ENCODE data around the gene RASGRF1. TPM values are rescaled to one million over a fixed set of nuclear protein-coding genes. Genes with fewer than 3 reads are reported as not detected.

Gene RASGRF1, protein sequence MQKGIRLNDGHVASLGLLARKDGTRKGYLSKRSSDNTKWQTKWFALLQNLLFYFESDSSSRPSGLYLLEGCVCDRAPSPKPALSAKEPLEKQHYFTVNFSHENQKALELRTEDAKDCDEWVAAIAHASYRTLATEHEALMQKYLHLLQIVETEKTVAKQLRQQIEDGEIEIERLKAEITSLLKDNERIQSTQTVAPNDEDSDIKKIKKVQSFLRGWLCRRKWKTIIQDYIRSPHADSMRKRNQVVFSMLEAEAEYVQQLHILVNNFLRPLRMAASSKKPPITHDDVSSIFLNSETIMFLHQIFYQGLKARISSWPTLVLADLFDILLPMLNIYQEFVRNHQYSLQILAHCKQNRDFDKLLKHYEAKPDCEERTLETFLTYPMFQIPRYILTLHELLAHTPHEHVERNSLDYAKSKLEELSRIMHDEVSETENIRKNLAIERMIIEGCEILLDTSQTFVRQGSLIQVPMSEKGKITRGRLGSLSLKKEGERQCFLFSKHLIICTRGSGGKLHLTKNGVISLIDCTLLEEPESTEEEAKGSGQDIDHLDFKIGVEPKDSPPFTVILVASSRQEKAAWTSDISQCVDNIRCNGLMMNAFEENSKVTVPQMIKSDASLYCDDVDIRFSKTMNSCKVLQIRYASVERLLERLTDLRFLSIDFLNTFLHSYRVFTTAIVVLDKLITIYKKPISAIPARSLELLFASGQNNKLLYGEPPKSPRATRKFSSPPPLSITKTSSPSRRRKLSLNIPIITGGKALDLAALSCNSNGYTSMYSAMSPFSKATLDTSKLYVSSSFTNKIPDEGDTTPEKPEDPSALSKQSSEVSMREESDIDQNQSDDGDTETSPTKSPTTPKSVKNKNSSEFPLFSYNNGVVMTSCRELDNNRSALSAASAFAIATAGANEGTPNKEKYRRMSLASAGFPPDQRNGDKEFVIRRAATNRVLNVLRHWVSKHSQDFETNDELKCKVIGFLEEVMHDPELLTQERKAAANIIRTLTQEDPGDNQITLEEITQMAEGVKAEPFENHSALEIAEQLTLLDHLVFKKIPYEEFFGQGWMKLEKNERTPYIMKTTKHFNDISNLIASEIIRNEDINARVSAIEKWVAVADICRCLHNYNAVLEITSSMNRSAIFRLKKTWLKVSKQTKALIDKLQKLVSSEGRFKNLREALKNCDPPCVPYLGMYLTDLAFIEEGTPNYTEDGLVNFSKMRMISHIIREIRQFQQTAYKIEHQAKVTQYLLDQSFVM (N-terminal part only)
- total RNA-seq (2021; fragmentation: NEBNext Ultra II Directional; extraction: Animal tissue kit (Norgen Biotek cat#: 25700)) = under 1 TPM; 0.09 to 0.31 (median 0.18) TPM
- long read RNA-seq = 0 reads

DNA sequence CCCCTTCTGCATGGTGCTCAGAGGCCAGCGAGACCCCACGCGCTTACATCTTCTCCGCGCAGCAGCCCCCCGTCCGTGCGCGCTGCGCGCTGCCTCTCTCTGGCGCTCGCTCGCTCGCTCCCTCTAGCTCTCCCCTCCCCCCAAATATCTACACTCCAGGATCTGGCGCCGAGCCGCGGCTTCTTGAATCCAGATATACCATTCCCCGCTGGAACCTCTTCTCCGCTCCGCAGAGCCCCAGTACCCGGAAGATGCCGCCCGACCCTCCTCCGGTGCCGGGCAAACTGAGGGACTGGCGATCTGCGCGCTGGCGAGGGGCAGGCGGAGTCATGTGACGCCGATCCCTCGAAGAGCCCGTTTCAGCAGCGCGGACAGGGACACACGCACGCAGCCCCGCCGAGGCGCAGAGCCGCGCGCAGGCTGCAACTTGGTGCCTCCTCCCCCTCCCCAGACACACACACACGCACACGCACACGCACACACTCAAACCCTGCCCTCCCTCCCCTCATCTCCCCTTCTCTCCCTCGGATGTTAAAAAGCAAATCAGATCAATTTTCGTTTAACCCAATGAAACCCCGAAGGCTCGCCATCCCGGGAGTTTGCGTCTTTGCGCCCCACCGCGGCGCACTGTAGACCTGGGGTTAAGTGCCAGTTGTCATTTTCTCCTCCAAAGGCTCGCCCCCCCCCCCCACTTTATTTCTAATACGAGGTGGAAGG is at the start of gene RASGRF1:
TSS of gene RASGRF1 (minus strand) at position 294 of the 717 bp plus-strand sequence. CDS start at position 12, 282 bp downstream.
- DNase-seq = no peak
- TF ChIP-seq, protein P1, sequence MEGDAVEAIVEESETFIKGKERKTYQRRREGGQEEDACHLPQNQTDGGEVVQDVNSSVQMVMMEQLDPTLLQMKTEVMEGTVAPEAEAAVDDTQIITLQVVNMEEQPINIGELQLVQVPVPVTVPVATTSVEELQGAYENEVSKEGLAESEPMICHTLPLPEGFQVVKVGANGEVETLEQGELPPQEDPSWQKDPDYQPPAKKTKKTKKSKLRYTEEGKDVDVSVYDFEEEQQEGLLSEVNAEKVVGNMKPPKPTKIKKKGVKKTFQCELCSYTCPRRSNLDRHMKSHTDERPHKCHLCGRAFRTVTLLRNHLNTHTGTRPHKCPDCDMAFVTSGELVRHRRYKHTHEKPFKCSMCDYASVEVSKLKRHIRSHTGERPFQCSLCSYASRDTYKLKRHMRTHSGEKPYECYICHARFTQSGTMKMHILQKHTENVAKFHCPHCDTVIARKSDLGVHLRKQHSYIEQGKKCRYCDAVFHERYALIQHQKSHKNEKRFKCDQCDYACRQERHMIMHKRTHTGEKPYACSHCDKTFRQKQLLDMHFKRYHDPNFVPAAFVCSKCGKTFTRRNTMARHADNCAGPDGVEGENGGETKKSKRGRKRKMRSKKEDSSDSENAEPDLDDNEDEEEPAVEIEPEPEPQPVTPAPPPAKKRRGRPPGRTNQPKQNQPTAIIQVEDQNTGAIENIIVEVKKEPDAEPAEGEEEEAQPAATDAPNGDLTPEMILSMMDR (IDR thresholded peaks at IDR 0.05) = no peak
- H3K36me3 Mint-ChIP-seq (ENCODE audit: low read depth) = no peaks in the 10 kb centered on the region
- peaks cover 20% of the 10 kb centered on the region for H3K27me3 Mint-ChIP-seq (ENCODE audit: insufficient read depth)
- H3K4me1 Mint-ChIP-seq (ENCODE audit: low read depth) = no peaks in the 10 kb centered on the region
- H3K27ac Mint-ChIP-seq = no peak within 1 kb of the TSS
- H3K9me3 Mint-ChIP-seq = no peaks in the 10 kb centered on the region
- no peak within 1 kb of the TSS for H3K4me3 Mint-ChIP-seq

DNA sequence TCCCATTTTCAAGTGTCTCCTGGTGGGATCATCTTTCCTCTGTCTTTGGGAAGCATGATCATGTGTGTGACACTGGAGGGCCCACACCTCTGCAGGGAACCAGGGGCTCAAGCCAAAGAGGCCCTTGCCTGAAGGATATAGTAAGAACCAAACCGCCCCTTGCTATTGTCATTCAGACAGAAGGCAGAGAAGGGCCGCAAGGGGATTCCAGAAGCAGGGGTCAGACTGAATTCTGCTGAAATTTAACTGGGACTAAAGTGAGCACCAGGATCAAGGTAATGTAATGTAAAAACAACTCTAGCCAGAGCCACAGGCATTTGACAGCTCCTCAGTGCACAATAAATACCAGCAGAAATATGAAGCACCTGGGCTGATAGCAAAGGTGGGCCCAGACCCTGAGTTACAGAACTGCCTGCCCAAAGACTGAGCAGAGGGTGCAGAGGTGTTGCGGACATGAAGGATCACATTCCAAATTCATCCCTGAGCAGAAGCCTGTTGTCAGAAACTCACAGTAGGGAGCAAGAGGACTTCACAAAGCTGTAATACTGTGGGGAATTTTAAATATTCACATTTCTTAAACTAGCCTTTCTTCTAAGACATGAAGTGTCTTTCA is 46.0 kb upstream of the RASGRF1 start:
- peaks cover 8% of the 10 kb centered on the region; the same call in 1 of the 2 replicates for H3K27me3 Mint-ChIP-seq (ENCODE audit: insufficient read depth)
- TF ChIP-seq, protein P1 (IDR thresholded peaks at IDR 0.05) = no peak
- H3K4me1 Mint-ChIP-seq (ENCODE audit: low read depth) = no peaks in the 10 kb centered on the region

DNA sequence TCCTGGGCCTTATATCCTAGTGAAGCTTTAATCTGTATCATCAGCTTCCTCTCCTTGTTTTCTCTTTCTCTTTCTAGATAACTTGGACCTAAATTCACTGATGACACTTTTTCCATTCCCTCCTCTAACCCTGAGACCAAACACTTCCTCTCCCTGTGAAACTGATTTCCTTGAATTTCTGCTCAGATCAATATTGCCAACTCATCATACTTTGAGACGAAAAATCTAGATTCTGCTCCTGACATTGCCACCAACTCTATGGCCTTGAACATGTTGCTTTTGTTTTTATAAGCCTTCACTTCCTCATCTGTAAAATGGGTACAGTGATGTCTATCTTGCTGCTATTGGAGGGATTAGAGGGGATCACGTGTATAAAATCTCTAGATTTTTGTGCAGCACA is 42.7 kb upstream of the RASGRF1 start:
- Mint-ChIP-seq H3K4me1 (ENCODE audit: low read depth) (no peaks in the 10 kb centered on the region), H3K9me3 (no peaks in the 10 kb centered on the region; the same call in 1 of the 2 replicates), H3K36me3 (ENCODE audit: low read depth) (no peaks in the 10 kb centered on the region), H3K27me3 (ENCODE audit: insufficient read depth) (peaks cover 8% of the 10 kb centered on the region; the same call in 1 of the 2 replicates), H3K4me3 (no peak overlapping the region), H3K27ac (no peak overlapping the region)
- DNase-seq = no peak
- TF ChIP-seq, protein P1 (IDR thresholded peaks at IDR 0.05) = no peak

More for the DNA sequence above, 46.0 kb upstream of the RASGRF1 start:
- Mint-ChIP-seq H3K36me3 (ENCODE audit: low read depth) (no peaks in the 10 kb centered on the region), H3K9me3 (peaks cover 2% of the 10 kb centered on the region; the same call in 1 of the 2 replicates), H3K4me3 (no peak overlapping the region), H3K27ac (no peak overlapping the region)
- no peak for DNase-seq

DNA sequence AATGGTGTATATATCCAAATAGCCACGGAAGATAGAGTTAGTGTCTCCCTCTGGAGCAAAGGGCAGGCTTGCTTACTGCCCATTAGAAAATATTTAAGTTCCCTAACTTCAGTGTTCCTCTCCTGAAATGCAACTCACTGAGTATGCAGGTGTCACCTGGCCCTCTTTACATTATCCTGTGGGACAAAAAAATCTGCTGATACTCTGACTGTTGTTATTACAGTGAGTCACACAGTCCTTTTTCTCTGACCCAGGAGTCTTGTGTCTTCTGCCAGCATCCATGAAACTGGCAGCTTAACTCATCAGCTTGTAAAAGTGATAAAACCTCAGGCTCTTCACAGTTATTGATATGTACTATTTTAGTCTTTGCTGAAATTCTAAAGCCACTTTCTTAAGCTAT is 42.2 kb upstream of the RASGRF1 start:
- no peak overlapping the region for H3K27ac Mint-ChIP-seq
- H3K4me3 Mint-ChIP-seq = no peak overlapping the region
- no peaks in the 10 kb centered on the region; the same call in 1 of the 2 replicates for H3K9me3 Mint-ChIP-seq
- TF ChIP-seq, protein P1 (IDR thresholded peaks at IDR 0.05) = no peak
- H3K36me3 Mint-ChIP-seq (ENCODE audit: low read depth) = no peaks in the 10 kb centered on the region
- no peak for DNase-seq
- no peaks in the 10 kb centered on the region for H3K4me1 Mint-ChIP-seq (ENCODE audit: low read depth)
- H3K27me3 Mint-ChIP-seq (ENCODE audit: insufficient read depth) = peaks cover 8% of the 10 kb centered on the region; the same call in 1 of the 2 replicates

All from HFFc6 (cell line).